H1 (cell line): ENCODE results near the gene VSTM2B.

ENCODE experiments used
- CBX5 ChIP-seq: fragments of 300-800, 300-1000 bp; sonication (generic); IDR thresholded peaks from 2 replicates; pipeline ENCODE4 v1.7.1; 2016; ENCODE audit warnings: antibody characterized with exemption, low read length, low read depth
- EZH2 ChIP-seq: fragments of 200-600 bp; sonication (generic); IDR thresholded peaks from 2 replicates; pipeline ENCODE4 v1.7.1; 2012; ENCODE audit warnings: low read depth, mild to moderate bottlenecking, moderate library complexity, low read length, inconsistent platforms; ENCODE audit not compliant: severe bottlenecking
- GABPA ChIP-seq: IDR thresholded peaks from 2 replicates; pipeline ENCODE4 v1.6.1; 2011; ENCODE audit warnings: mild to moderate bottlenecking, low read length, moderate library complexity, borderline replicate concordance; ENCODE audit not compliant: insufficient read depth
- KDM1A ChIP-seq: fragments of 200-600, 300-600 bp; sonication (generic); IDR thresholded peaks from 2 replicates; pipeline ENCODE4 v1.7.1; 2016; ENCODE audit warnings: mild to moderate bottlenecking, low read length, borderline replicate concordance
- POLR2AphosphoS5 ChIP-seq: IDR thresholded peaks from 2 replicates; pipeline ENCODE4 v1.6.1; 2011; ENCODE audit warnings: low read depth, low read length
- RXRA ChIP-seq: IDR thresholded peaks from 2 replicates; pipeline ENCODE4 v1.6.1; 2011; ENCODE audit warnings: low read depth, mild to moderate bottlenecking, low read length, moderate library complexity; ENCODE audit not compliant: insufficient read depth
- SP2 ChIP-seq: IDR thresholded peaks from 2 replicates; pipeline ENCODE4 v1.6.1; 2012; ENCODE audit warnings: mild to moderate bottlenecking, low read length, inconsistent platforms
- TF ChIP-seq, protein P1 (sequence below), 3 experiments: IDR thresholded peaks; 1 replicate in 2 of 3; 2 replicates in 1 of 3; pipeline versions ENCODE4 v1.5.1 to v1.6.1; 2011; ENCODE audit warnings: low read length in 3 of 3, mild to moderate bottlenecking in 3 of 3, inconsistent platforms in 2 of 3, low read depth in 1 of 3, moderate library complexity in 1 of 3; ENCODE audit not compliant: insufficient read depth in 1 of 3; ENCODE audit errors: control extremely low read depth in 1 of 3

DNA sequence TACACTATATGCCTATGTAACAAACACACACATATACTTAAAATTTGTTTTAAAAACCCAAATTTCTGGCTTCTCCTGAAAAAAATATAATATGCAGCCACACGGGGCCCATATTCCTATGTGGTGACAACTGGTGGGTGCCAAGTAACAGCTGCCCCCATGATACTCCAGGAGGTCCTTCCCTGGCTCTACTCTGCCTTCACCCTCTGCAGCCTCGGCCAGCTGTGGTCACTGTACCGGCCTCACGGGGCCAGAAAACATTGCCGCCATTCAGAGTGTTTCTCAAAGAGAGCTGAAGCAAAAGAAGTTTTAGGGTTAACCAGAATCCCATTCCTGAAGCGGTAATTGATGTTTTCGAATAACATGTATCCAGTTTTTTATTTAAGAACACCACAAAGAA is 47.7 kb downstream of the VSTM2B start:
- TF ChIP-seq POLR2AphosphoS5 (no peak), KDM1A (no peak), GABPA (no peak), SP2 (no peak), CBX5 (no peak), RXRA (no peak), EZH2 (no peak)
- TF ChIP-seq, protein P1, sequence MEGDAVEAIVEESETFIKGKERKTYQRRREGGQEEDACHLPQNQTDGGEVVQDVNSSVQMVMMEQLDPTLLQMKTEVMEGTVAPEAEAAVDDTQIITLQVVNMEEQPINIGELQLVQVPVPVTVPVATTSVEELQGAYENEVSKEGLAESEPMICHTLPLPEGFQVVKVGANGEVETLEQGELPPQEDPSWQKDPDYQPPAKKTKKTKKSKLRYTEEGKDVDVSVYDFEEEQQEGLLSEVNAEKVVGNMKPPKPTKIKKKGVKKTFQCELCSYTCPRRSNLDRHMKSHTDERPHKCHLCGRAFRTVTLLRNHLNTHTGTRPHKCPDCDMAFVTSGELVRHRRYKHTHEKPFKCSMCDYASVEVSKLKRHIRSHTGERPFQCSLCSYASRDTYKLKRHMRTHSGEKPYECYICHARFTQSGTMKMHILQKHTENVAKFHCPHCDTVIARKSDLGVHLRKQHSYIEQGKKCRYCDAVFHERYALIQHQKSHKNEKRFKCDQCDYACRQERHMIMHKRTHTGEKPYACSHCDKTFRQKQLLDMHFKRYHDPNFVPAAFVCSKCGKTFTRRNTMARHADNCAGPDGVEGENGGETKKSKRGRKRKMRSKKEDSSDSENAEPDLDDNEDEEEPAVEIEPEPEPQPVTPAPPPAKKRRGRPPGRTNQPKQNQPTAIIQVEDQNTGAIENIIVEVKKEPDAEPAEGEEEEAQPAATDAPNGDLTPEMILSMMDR (IDR thresholded peaks at IDR 0.05; ENCODE audit: control extremely low read depth in 1 of 3, insufficient read depth in 1 of 3, low read depth in 1 of 3, low read length in 3 of 3): no peak
